Measurements from ENCODE around the gene HOXC6. TPM values are rescaled to one million over a fixed set of nuclear protein-coding genes. Genes with fewer than 3 reads are reported as not detected.

Gene HOXC6
- total RNA-seq, 5 donors from 2014 or later (not counting 1 experiment from before 2014, with no cell fraction given) = not detected

DNA sequence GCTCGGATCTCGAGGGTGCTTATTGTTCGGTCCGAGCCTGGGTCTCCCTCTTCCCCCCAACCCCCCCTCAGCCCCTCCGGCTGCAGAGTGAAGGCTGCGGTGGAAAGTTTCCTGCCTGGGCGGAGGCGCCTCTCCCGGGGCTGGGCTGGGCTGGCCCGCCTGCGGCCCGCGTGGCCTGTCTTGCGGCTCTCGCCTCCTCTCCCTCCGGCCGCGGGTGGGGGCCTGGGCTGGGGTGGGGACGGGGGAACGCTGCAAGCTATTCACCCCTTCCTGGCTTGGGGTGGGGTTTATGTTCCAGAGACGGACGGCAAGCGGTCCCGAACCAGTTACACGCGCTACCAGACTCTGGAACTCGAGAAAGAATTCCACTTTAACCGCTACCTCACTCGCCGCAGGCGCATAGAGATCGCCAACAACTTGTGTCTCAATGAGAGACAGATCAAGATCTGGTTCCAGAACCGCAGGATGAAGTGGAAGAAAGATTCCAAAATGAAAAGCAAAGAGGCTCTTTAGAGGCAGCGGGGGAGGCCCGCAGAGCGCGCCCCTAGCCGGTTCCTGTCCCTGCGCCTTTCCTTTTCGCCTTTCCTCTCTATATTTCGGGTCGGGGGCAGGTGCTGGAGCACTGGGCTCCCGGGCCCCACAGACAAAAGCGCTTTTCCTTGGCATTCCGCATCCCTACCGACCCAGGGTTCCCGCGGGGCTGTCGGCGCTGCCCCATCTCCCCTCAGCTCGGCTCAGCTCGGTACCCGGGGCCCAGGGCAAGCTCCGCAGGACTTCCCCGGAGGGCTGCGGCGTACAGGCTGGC lies 5.9 kb downstream of the HOXC6 start:
- POLR2A ChIA-PET = no interaction called here
- H3K27me3 Mint-ChIP-seq = peaks cover 67 to 88% of the 10 kb centered on the region in 2 donors
- no peaks in the 10 kb centered on the region for H3K9me3 ChIP-seq
- 14% methylated on average over 32 of the region's 57 CpGs for WGBS (ENCODE audit: insufficient coverage)
- peak overlapping the region in 2 of 3 donors; percentile 47 to 68 for H3K4me3 Mint-ChIP-seq
- no peaks in the 10 kb centered on the region for H3K36me3 Mint-ChIP-seq
- H3K27me3 ChIP-seq (replicated peaks in 1 of 2; ENCODE audit: control insufficient read depth in 2 of 2, extremely low read depth in 1 of 2, insufficient read depth in 2 of 2, low read length in 1 of 2) = peaks cover 23 to 97% of the 10 kb centered on the region in 2 experiments
- H3K9me3 Mint-ChIP-seq = peaks cover 0 to 4% (median 4%) of the 10 kb centered on the region in 3 donors
- DNase-seq (no peak), ATAC-seq (replicated peaks in 1 of 4) (peak; percentile 33 to 54 (median 46))
- H3K27ac Mint-ChIP-seq = no peak overlapping the region
- H3K27ac ChIP-seq (ENCODE audit: low read length) = no peak overlapping the region
- peaks cover 23 to 31% (median 29%) of the 10 kb centered on the region in 3 donors for H3K4me1 Mint-ChIP-seq
- H3K4me3 ChIP-seq (ENCODE audit: control insufficient read depth in 1 of 2, extremely low read depth in 1 of 2, low read length in 1 of 2) = peak overlapping the region; percentile 10 to 24
- peaks cover 0 to 40% of the 10 kb centered on the region in 2 experiments for H3K4me1 ChIP-seq (ENCODE audit: control insufficient read depth in 1 of 2, extremely low read depth in 1 of 2, insufficient read depth in 2 of 2, low read length in 2 of 2)
- no peaks in the 10 kb centered on the region for H3K36me3 ChIP-seq (ENCODE audit: control insufficient read depth in 2 of 2, extremely low read depth in 1 of 2, insufficient read depth in 1 of 2, low read length in 1 of 2)
- CTCF ChIA-PET = no interaction called here

DNA sequence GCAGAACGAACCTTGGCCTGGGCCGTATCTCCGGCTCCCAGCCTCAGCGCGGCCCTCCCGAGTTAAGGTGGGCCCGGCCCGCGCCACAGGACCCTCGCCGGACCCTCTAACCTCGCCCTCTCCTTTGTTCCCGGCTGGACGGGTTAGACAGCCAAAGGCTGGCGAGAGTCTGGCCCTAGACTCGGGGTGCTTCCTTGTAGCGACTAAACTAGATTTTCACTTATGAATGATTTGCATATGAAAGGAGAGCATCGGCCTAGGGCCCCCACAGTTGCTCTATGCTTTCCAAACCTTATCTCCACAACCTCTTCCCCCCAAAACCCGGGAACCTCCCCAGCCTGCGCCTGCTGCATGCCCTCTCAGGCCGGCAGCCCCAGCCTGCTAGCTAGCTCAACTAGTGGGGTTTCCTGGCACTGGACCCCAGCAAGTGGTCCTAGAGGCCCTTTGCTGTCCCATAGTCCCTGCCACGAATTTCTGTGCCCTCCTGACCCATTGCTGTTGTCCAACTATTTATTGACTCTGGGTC lies 6.6 kb downstream of the HOXC6 start:
- Histone ChIP-seq H3K4me3 (ENCODE audit: control insufficient read depth in 1 of 2, extremely low read depth in 1 of 2, low read length in 1 of 2) (no peak overlapping the region), H3K36me3 (ENCODE audit: control insufficient read depth in 2 of 2, extremely low read depth in 1 of 2, insufficient read depth in 1 of 2, low read length in 1 of 2) (no peaks in the 10 kb centered on the region), H3K27me3 (replicated peaks in 1 of 2; ENCODE audit: control insufficient read depth in 2 of 2, extremely low read depth in 1 of 2, insufficient read depth in 2 of 2, low read length in 1 of 2) (peaks cover 23 to 97% of the 10 kb centered on the region in 2 experiments), H3K27ac (ENCODE audit: low read length) (no peak overlapping the region), H3K4me1 (ENCODE audit: control insufficient read depth in 1 of 2, extremely low read depth in 1 of 2, insufficient read depth in 2 of 2, low read length in 2 of 2) (peaks cover 0 to 34% of the 10 kb centered on the region in 2 experiments), H3K9me3 (no peaks in the 10 kb centered on the region)
- peaks cover 0 to 4% (median 4%) of the 10 kb centered on the region in 3 donors for H3K9me3 Mint-ChIP-seq
- H3K4me1 Mint-ChIP-seq = peaks cover 18 to 27% (median 23%) of the 10 kb centered on the region in 3 donors
- peak overlapping the region in 1 of 2 donors; percentile 65 for H3K27ac Mint-ChIP-seq
- POLR2A ChIA-PET = no interaction called here
- H3K36me3 Mint-ChIP-seq = no peaks in the 10 kb centered on the region
- peaks cover 69 to 89% of the 10 kb centered on the region in 2 donors for H3K27me3 Mint-ChIP-seq
- peak overlapping the region; percentile 0 to 58 (median 21) for H3K4me3 Mint-ChIP-seq
- CTCF ChIA-PET = no interaction called here
- ATAC-seq (replicated peaks in 1 of 4) = no peak
- DNase-seq = no peak
- whole genome bisulfite sequencing (ENCODE audit: insufficient coverage) = 35% methylated on average over 15 of the region's 22 CpGs

DNA sequence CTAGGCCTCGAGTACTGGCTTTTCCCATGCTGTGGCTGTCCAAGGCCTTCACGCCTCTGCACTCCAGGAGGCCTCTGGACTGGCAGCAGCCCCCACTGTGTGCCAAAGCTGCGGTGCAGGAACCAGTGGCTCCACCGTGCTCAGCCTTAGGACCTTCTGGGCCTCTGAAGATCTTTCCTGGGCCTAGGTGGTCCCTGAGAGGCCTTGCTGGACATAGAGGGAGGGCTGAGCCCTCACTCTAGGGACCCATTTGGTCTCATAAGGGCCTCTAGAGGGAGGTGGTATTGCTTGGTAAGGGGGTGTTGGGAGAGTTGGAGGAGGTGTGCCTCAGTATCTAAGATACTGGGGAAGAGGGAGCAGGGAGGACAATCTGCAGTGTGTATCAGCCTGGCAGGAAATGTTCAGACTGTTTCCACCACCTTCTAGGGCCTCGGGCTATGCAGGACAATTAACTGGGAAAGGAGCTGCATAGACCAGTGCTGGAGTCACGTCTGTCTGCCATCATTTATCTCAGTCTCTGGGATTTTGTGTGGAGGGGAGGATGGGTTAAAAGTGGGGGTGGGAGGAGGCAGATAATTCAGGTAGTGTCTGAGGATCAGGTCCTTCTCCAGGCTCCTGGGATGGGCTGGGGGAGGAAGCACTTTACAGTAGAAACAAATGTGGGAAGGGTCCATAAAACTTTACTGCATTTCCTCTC lies 7.5 kb downstream of the HOXC6 start:
- Mint-ChIP-seq H3K27me3 (peaks cover 69 to 91% of the 10 kb centered on the region in 2 donors), H3K4me3 (no peak overlapping the region), H3K9me3 (peaks cover 0 to 4% (median 4%) of the 10 kb centered on the region in 3 donors), H3K36me3 (no peaks in the 10 kb centered on the region), H3K4me1 (peaks cover 15 to 25% (median 20%) of the 10 kb centered on the region in 3 donors), H3K27ac (no peak overlapping the region)
- Histone ChIP-seq H3K4me3 (ENCODE audit: control insufficient read depth in 1 of 2, extremely low read depth in 1 of 2, low read length in 1 of 2) (no peak overlapping the region), H3K4me1 (ENCODE audit: control insufficient read depth in 1 of 2, extremely low read depth in 1 of 2, insufficient read depth in 2 of 2, low read length in 2 of 2) (peaks cover 0 to 34% of the 10 kb centered on the region in 2 experiments), H3K27me3 (replicated peaks in 1 of 2; ENCODE audit: control insufficient read depth in 2 of 2, extremely low read depth in 1 of 2, insufficient read depth in 2 of 2, low read length in 1 of 2) (peaks cover 29 to 95% of the 10 kb centered on the region in 2 experiments), H3K27ac (ENCODE audit: low read length) (no peak overlapping the region), H3K36me3 (ENCODE audit: control insufficient read depth in 2 of 2, extremely low read depth in 1 of 2, insufficient read depth in 1 of 2, low read length in 1 of 2) (no peaks in the 10 kb centered on the region), H3K9me3 (no peaks in the 10 kb centered on the region)
- ATAC-seq (replicated peaks in 1 of 4) (no peak), DNase-seq (no peak)
- ChIA-PET CTCF (interaction anchor here in 1 of 2 donors (0.9 kb wide), 1 partner anchor 12 kb away, joined by 3 read pairs; no protein-coding TSS in a partner anchor), POLR2A (interaction anchor here in 1 of 2 donors (0.5 kb wide), 1 partner anchor 164 kb away, joined by 3 read pairs; no protein-coding TSS in a partner anchor)
- WGBS (ENCODE audit: insufficient coverage) = 76% methylated on average over 6 of the region's 6 CpGs

DNA sequence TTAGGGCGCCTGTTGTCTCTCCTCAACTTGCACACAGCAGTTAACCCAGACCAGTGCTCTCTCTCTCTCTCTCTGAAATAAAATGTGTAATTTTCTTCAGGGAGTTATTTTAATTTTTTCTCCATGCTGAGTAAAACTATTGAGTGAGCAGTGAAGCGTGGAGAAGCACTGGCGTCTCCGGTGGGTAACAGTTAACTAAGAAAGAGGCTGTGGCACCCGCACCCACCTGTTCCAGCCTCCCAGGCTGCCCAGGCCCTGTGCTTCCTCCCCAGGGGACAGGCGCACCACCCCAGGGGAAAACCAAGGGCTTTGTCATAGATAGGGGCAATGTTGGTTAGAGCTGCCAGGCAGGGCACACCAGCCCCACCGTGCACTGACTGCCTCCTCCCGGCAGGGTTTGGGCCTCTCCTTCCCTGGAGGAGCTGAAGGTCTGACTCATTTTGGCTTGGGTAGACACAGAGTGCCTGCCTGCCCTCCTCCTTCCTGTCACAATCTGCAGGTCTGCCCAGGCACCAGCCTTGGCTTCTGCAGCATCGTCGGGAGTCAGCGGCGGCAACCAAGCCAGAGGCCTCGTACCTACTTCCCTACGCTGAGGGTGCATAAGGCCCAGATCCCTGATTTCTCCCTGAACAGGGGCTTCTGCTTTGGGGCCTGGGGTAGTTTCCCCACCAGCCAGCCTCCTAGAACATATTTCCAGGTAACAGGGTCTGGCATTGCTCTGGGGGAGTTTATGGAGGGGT lies 8.6 kb downstream of the HOXC6 start:
- CTCF ChIA-PET = no interaction called here
- Histone ChIP-seq H3K4me3 (ENCODE audit: control insufficient read depth in 1 of 2, extremely low read depth in 1 of 2, low read length in 1 of 2) (no peak overlapping the region), H3K27ac (ENCODE audit: low read length) (no peak overlapping the region), H3K9me3 (no peaks in the 10 kb centered on the region), H3K36me3 (ENCODE audit: control insufficient read depth in 2 of 2, extremely low read depth in 1 of 2, insufficient read depth in 1 of 2, low read length in 1 of 2) (no peaks in the 10 kb centered on the region), H3K4me1 (ENCODE audit: control insufficient read depth in 1 of 2, extremely low read depth in 1 of 2, insufficient read depth in 2 of 2, low read length in 2 of 2) (peaks cover 0 to 25% of the 10 kb centered on the region in 2 experiments), H3K27me3 (replicated peaks in 1 of 2; ENCODE audit: control insufficient read depth in 2 of 2, extremely low read depth in 1 of 2, insufficient read depth in 2 of 2, low read length in 1 of 2) (peaks cover 33 to 92% of the 10 kb centered on the region in 2 experiments)
- ATAC-seq (replicated peaks in 1 of 4) (no peak), DNase-seq (no peak)
- Mint-ChIP-seq H3K27ac (no peak overlapping the region), H3K4me1 (peaks cover 15 to 25% (median 17%) of the 10 kb centered on the region in 3 donors), H3K9me3 (peaks cover 0 to 4% (median 4%) of the 10 kb centered on the region in 3 donors), H3K4me3 (no peak overlapping the region), H3K36me3 (no peaks in the 10 kb centered on the region), H3K27me3 (peaks cover 69 to 88% of the 10 kb centered on the region in 2 donors)
- POLR2A ChIA-PET = no interaction called here
- WGBS (ENCODE audit: insufficient coverage) = 66% methylated on average over 12 of the region's 14 CpGs

DNA sequence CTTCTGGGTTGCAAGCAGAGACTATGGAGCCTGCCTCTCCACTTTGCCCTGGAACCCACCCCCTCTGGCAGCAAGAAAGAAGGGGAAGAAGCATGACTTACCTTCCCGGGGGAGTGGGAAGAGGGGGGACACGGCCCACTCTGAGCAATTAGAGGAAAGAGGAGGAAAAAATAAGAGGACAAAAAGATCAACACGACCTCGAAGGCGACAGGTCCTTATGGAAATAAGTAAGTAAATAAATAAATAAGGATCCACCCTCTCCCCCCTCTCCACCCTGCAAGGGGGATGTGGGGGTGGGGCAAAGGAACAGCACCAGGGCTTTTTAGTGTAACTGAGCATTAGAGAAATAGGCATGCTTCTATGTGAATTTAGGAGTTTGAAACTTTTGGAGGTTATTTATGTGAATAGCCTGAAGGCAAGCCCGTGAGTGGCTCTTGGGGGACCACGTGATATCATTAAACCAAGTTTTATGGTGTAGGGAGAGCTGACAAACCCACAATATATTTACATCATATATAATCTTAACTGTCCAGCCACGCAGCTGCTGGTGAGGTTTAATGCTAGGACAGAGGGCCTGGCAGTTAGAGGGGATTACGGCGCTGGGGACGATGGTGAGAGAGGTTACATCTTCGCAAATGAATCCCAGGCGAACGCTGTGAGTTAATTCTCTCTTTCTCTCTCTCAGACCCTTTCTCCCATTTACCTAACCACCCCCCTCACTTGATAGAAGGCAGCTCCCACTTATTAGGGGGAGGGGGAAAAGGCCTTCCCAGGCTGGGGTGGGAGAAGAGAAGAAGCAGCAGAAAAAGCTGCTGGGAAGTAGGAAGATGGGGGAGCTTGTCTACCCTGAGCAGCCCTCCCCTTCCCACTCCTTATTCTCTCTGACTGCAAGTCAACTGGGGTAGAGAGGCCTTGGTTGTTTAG lies 9.4 kb downstream of the HOXC6 start:
- Histone ChIP-seq H3K27ac (ENCODE audit: low read length) (no peak overlapping the region), H3K4me1 (ENCODE audit: control insufficient read depth in 1 of 2, extremely low read depth in 1 of 2, insufficient read depth in 2 of 2, low read length in 2 of 2) (peaks cover 0 to 22% of the 10 kb centered on the region in 2 experiments), H3K36me3 (ENCODE audit: control insufficient read depth in 2 of 2, extremely low read depth in 1 of 2, insufficient read depth in 1 of 2, low read length in 1 of 2) (no peaks in the 10 kb centered on the region), H3K9me3 (no peaks in the 10 kb centered on the region), H3K27me3 (replicated peaks in 1 of 2; ENCODE audit: control insufficient read depth in 2 of 2, extremely low read depth in 1 of 2, insufficient read depth in 2 of 2, low read length in 1 of 2) (peaks cover 27 to 90% of the 10 kb centered on the region in 2 experiments), H3K4me3 (ENCODE audit: control insufficient read depth in 1 of 2, extremely low read depth in 1 of 2, low read length in 1 of 2) (no peak overlapping the region)
- Mint-ChIP-seq H3K9me3 (peaks cover 0 to 3% (median 3%) of the 10 kb centered on the region in 3 donors), H3K27me3 (peaks cover 68 to 88% of the 10 kb centered on the region in 2 donors), H3K27ac (no peak overlapping the region), H3K36me3 (no peaks in the 10 kb centered on the region), H3K4me1 (peaks cover 13 to 19% (median 13%) of the 10 kb centered on the region in 3 donors), H3K4me3 (no peak overlapping the region)
- DNase-seq (no peak), ATAC-seq (replicated peaks in 1 of 4) (no peak)
- CTCF ChIA-PET = interaction anchor here in 1 of 2 donors (1.0 kb wide), 1 partner anchor 169 kb away, joined by 3 read pairs; no protein-coding TSS in a partner anchor
- WGBS (ENCODE audit: insufficient coverage) = no CpG with 5 or more reads among the region's 14 CpGs
- POLR2A ChIA-PET = no interaction called here

Data from T-cell (primary cell).